CD4-positive, alpha-beta T cell (primary cell): ENCODE measurements around the gene HIC2. TPM values are rescaled to one million over a fixed set of nuclear protein-coding genes. Genes with fewer than 3 reads are reported as not detected.
"Not testable (repeated sequence)": the region's sequence is repeated elsewhere in the genome, so short reads cannot be mapped to it uniquely, and the experiment has no call there.

Source experiments
- ATAC-seq: fragments of 200-7000 bp; cut with Tn5 transposase; one replicate; pipeline ENCODE4 v1.10.0; 2022; ENCODE audit warnings: mild to moderate bottlenecking; ENCODE audit not compliant: poor library complexity
- CTCF ChIA-PET: fragments of 350-600 bp; sonication (Branson Sonifier 250); formaldehyde crosslinking; loops from one replicate; lab custom pipeline; 2021; ENCODE audit warnings: antibody characterized with exemption, inconsistent platforms; lab: Charles Lee
- POLR2A ChIA-PET: fragments of 350-600 bp; sonication (Branson Sonifier 250); formaldehyde crosslinking; loops from one replicate; lab custom pipeline; 2021; ENCODE audit warnings: antibody characterized with exemption, inconsistent platforms; lab: Charles Lee
- DNase-seq, 14 experiments: peaks; one replicate each; pipeline ENCODE4 v3.0.0-alpha.2; 2013 to 2020; ENCODE audit warnings: mixed read lengths in 2 of 14
- H3K27ac ChIP-seq, 2 donors: one replicate each; pipeline versions ENCODE4 v1.5.1 to v1.7.0; 2013; ENCODE audit warnings: low read length in 2 of 2, low read depth in 1 of 2, mild to moderate bottlenecking in 1 of 2
- H3K27me3 ChIP-seq, 2 experiments: 1 replicate in 1 of 2; 2 replicates in 1 of 2; pipeline versions ENCODE4 v1.6.1 to v1.7.0; 2013; ENCODE audit warnings: low read length in 2 of 2, control low read depth in 1 of 2, mild to moderate bottlenecking in 1 of 2, moderate library complexity in 1 of 2; ENCODE audit not compliant: insufficient read depth in 2 of 2, control insufficient read depth in 1 of 2
- H3K36me3 ChIP-seq: one replicate; pipeline ENCODE4 v1.6.1; 2013; ENCODE audit warnings: low read length, control low read depth; ENCODE audit not compliant: insufficient read depth
- H3K4me1 ChIP-seq: one replicate; pipeline ENCODE4 v1.6.1; 2013; ENCODE audit warnings: low read length, control low read depth; ENCODE audit not compliant: insufficient read depth
- H3K4me3 ChIP-seq: one replicate; pipeline ENCODE4 v1.5.1; 2013; ENCODE audit warnings: mild to moderate bottlenecking, low read length, moderate library complexity
- H3K9me3 ChIP-seq, 2 experiments: 1 replicate in 1 of 2; 2 replicates in 1 of 2; pipeline versions ENCODE4 v1.6.1 to v1.7.0; 2013; ENCODE audit warnings: low read length in 2 of 2, mild to moderate bottlenecking in 2 of 2, control low read depth in 1 of 2, moderate library complexity in 1 of 2; ENCODE audit not compliant: control insufficient read depth in 1 of 2, insufficient read depth in 1 of 2
- H3K27ac Mint-ChIP-seq: one replicate; pipeline ENCODE4 v1.8.0; 2020; ENCODE audit warnings: mixed read lengths
- H3K27me3 Mint-ChIP-seq: one replicate; pipeline ENCODE4 v1.8.0; 2021; ENCODE audit warnings: mixed read lengths
- H3K36me3 Mint-ChIP-seq: one replicate; pipeline ENCODE4 v1.8.0; 2021; ENCODE audit warnings: low read depth, mixed read lengths
- H3K4me1 Mint-ChIP-seq: one replicate; pipeline ENCODE4 v1.8.0; 2021; ENCODE audit warnings: low read depth, mixed read lengths
- H3K4me3 Mint-ChIP-seq: one replicate; pipeline ENCODE4 v1.8.0; 2020; ENCODE audit warnings: mild to moderate bottlenecking, mixed read lengths
- H3K9me3 Mint-ChIP-seq: one replicate; pipeline ENCODE4 v1.8.0; 2020; ENCODE audit warnings: mixed read lengths
- intact Hi-C, 2 experiments: fragments of 100-400 bp; cut with DNase I in 1 of 2; cut with micrococcal nuclease in 1 of 2; formaldehyde crosslinking; loops; one replicate each; pipeline versions ENCODE4 v1.15.1 to v1.9.0; 2023 to 2025; cut with DNase I, micrococcal nuclease
- total RNA-seq, 174 experiments: library from RNA in 2 of 174; stranded (reverse) in 2 of 174; gene quantifications; one replicate each; pipeline ENCODE4 v1.2.3 and lab custom pipeline; 2021 to 2026

The HIC2 gene
- total RNA-seq, 2 experiments from 2014 or later = 10.0 TPM

- H3K4me1 ChIP-seq, POLR2A ChIA-PET, ATAC-seq: not testable (repeated sequence)
These were observed 52.2 kb downstream of the HIC2 start for GRCh38 chr22:21469097-21469994.

DNA sequence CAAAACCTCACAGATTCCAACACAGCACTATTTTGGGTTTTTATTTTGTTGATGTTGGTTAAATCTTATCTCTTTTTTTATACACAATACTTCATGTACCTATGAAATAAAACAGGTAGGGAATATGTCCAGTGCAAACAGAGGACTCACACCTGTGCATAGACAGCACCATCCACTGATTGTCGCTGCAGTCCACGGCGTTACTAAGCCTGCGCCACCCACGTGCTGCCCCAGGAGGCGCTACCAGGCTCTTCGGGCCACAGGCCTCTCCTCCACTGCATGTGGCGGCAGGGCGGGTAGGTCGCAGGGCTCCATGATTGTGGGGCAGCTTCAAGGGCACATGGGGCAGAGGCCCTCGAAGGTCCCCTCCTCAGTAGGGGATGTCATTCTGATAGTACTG, 55.8 kb downstream of the HIC2 start:
- H3K4me1 Mint-ChIP-seq, CTCF ChIA-PET, ATAC-seq, POLR2A ChIA-PET, H3K4me3 ChIP-seq, H3K4me1 ChIP-seq, intact Hi-C loops, H3K27me3 Mint-ChIP-seq, H3K36me3 Mint-ChIP-seq, DNase-seq, H3K27me3 ChIP-seq, H3K9me3 Mint-ChIP-seq, H3K36me3 ChIP-seq, H3K4me3 Mint-ChIP-seq, H3K27ac Mint-ChIP-seq, H3K9me3 ChIP-seq, H3K27ac ChIP-seq: not testable (repeated sequence)

More at GRCh38 chr22:21469097-21469994, 52.2 kb downstream of the HIC2 start:
- H3K4me3 ChIP-seq = peak overlapping the region; percentile 25
- H3K27me3 Mint-ChIP-seq, H3K4me1 Mint-ChIP-seq, H3K36me3 ChIP-seq, intact Hi-C loops, H3K9me3 Mint-ChIP-seq, H3K4me3 Mint-ChIP-seq, H3K9me3 ChIP-seq, H3K27ac ChIP-seq, H3K36me3 Mint-ChIP-seq, H3K27ac Mint-ChIP-seq, CTCF ChIA-PET, H3K27me3 ChIP-seq: not testable (repeated sequence)
- DNase-seq = peak in 4 of 14 experiments; percentile 13 to 32 (median 26)

DNA sequence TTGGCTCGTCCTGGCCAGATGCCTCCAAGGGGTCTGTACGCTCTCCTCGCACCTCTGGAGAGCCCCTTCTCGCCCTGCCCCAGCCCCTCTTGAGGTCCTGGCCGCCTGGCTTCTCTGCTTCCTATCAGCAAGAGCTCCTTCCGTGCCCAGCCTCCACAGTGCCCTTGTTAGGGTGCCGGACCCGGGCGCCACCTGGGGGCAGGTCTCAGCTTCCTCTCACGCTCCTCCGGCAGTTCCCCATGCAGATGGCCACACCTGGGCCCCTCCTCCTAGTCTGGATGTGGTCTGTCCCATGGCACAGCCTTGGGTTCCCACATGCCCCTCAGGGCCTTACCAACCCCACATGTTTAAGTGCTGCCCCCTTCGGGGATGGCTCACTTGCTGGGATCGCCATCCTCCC, 56.5 kb downstream of the HIC2 start:
- H3K27ac ChIP-seq, H3K36me3 ChIP-seq, H3K27me3 ChIP-seq, CTCF ChIA-PET, ATAC-seq, H3K9me3 Mint-ChIP-seq, DNase-seq, H3K4me1 ChIP-seq, H3K27ac Mint-ChIP-seq, H3K4me3 Mint-ChIP-seq, H3K9me3 ChIP-seq, POLR2A ChIA-PET, H3K36me3 Mint-ChIP-seq, intact Hi-C loops, H3K27me3 Mint-ChIP-seq, H3K4me1 Mint-ChIP-seq, H3K4me3 ChIP-seq: not testable (repeated sequence)

DNA sequence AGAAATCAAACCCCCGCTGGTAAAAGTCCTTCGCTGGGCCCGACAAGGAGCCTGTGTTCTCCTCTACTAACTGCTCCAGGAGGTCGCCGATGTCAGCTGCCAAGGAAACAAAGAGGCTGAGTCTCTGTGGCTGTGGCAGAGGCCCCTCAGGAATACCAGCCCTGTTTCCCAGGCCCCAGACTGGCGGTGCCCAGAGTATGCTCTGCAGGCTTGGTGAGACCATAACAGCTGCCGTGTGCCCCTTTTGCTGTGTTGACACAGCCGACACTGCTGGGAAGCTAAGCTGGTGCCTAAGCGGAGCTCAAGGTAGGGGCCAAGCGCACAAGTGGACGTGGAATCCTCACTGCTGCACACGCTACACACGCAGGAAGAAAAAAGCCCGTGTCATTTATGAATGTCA, 66.9 kb downstream of the HIC2 start:
- ATAC-seq, H3K4me3 Mint-ChIP-seq, H3K9me3 ChIP-seq, H3K27me3 Mint-ChIP-seq, H3K9me3 Mint-ChIP-seq, H3K36me3 ChIP-seq, H3K4me1 Mint-ChIP-seq, intact Hi-C loops, H3K4me3 ChIP-seq, H3K36me3 Mint-ChIP-seq, DNase-seq, H3K4me1 ChIP-seq, CTCF ChIA-PET, POLR2A ChIA-PET, H3K27ac Mint-ChIP-seq, H3K27ac ChIP-seq, H3K27me3 ChIP-seq: not testable (repeated sequence)

DNA sequence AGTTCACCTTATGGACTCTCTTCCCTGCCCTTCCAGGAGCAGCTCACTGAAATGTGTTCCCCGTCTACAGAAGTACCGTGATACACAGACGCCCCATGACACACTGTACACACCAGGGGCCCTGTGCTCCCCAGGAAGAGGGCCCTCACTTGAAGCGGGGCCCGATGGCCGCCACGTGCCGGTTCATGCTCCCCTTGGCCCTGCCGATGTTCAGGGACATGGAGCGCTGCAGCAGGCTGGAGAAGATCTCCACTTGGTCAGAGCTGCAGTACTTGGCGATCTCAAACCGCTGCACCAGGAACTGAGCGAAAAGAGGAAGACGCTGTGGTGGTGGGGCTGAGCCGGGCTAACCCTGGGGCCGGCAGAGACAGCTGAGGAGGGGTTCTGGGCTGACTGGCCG, 70.6 kb downstream of the HIC2 start:
- H3K27me3 Mint-ChIP-seq, H3K27ac ChIP-seq, ATAC-seq, H3K4me3 Mint-ChIP-seq, H3K9me3 ChIP-seq, H3K4me1 Mint-ChIP-seq, H3K4me3 ChIP-seq, CTCF ChIA-PET, H3K36me3 ChIP-seq, H3K9me3 Mint-ChIP-seq, H3K4me1 ChIP-seq, intact Hi-C loops, DNase-seq, POLR2A ChIA-PET, H3K27me3 ChIP-seq, H3K36me3 Mint-ChIP-seq, H3K27ac Mint-ChIP-seq: not testable (repeated sequence)

DNA sequence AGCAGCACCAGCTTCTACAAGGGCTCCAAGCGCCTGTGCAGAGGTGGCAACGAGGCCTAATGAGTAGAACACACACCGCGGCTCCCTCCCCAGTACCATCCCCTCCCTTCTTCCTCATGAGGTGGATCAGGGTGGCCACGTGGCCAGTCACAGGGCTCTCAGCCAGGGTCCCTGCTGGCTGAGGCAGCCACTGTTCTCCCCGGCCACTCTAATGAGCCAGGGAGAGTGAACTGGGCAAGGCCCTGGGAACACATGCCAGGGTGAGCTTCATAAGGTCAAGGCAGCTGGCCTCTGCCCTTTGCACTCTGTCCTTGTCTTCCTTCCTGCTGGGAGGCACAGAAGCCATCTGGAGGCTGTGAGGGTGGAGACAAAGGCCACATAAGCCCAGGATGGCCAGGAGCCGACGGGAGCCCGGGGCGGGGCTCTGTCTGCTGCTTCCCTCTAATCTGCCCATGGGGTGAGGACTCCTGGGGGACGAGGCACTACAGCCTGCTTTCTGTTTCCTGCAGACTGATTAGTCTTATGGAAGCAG, 72.0 kb downstream of the HIC2 start:
- H3K27ac ChIP-seq, H3K36me3 Mint-ChIP-seq, DNase-seq, H3K27me3 Mint-ChIP-seq, CTCF ChIA-PET, POLR2A ChIA-PET, H3K4me1 Mint-ChIP-seq, H3K4me3 ChIP-seq, intact Hi-C loops, H3K4me1 ChIP-seq, H3K36me3 ChIP-seq, H3K27ac Mint-ChIP-seq, H3K9me3 ChIP-seq, H3K9me3 Mint-ChIP-seq, H3K27me3 ChIP-seq, H3K4me3 Mint-ChIP-seq, ATAC-seq: not testable (repeated sequence)

DNA sequence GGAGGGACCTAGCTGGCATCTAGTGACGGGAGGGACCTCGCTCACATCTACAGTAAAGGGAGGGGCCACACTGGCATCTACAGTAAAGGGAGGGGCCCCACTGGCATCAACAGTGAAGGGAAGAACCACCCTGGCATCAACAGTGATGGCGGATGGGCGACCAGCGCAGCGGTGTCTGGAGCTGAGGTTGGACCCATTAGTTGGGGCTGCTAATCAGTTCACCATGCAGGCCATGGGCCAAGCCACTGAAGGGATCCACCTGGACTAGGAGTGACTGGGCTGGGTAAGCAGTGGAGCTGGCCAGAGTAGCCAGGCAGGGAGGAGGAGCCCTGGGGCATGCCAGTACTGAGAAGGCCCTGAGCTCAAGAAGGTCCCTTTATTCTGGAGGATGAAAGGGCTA, 73.4 kb downstream of the HIC2 start:
- H3K27ac ChIP-seq, CTCF ChIA-PET, H3K9me3 Mint-ChIP-seq, H3K27ac Mint-ChIP-seq, H3K27me3 ChIP-seq, H3K36me3 ChIP-seq, H3K27me3 Mint-ChIP-seq, H3K4me3 ChIP-seq, H3K4me3 Mint-ChIP-seq, ATAC-seq, intact Hi-C loops, H3K9me3 ChIP-seq, POLR2A ChIA-PET, DNase-seq, H3K4me1 Mint-ChIP-seq, H3K36me3 Mint-ChIP-seq, H3K4me1 ChIP-seq: not testable (repeated sequence)
